K562 (cell line): Measurements from ENCODE around the gene ISY1.

Experiments used
- CEBPB ChIP-seq: fragments of 450-650 bp; IDR thresholded peaks from 2 replicates; pipeline ENCODE4 v1.6.1; 2016; ENCODE audit warnings: missing genetic modification characterization, missing compliant biosample characterization
- CEBPZ ChIP-seq: fragments of 150-350 bp; IDR thresholded peaks from 2 replicates; pipeline ENCODE4 v1.6.1; 2014; ENCODE audit warnings: low read depth, mild to moderate bottlenecking, low read length, borderline replicate concordance
- ERF ChIP-seq: fragments of 450-650 bp; formaldehyde crosslinking; IDR thresholded peaks from 2 replicates; pipeline ENCODE4 v1.4.0; 2020; ENCODE audit warnings: mild to moderate bottlenecking, mixed read lengths
- HINFP ChIP-seq: fragments of 450-650 bp; conservative IDR thresholded peaks from 2 replicates; pipeline ENCODE4 v1.6.1; 2016; ENCODE audit warnings: missing genetic modification characterization, low read depth, mild to moderate bottlenecking, control low read depth, missing compliant biosample characterization
- HNRNPH1 ChIP-seq: fragments of 200-400 bp; formaldehyde crosslinking; optimal IDR thresholded peaks from 2 replicates; pipeline ENCODE3; 2017; ENCODE audit warnings: low read depth, mild to moderate bottlenecking, low read length, moderate library complexity
- JUNB ChIP-seq: fragments of 450-650 bp; formaldehyde crosslinking; conservative IDR thresholded peaks from 2 replicates; pipeline ENCODE4 v1.4.0; 2020; ENCODE audit warnings: mild to moderate bottlenecking
- NFYB ChIP-seq: IDR thresholded peaks from 2 replicates; pipeline ENCODE4 v1.6.1; 2011; ENCODE audit warnings: mild to moderate bottlenecking, moderate library complexity; ENCODE audit not compliant: insufficient read length; ENCODE audit errors: extremely low read depth
- SMAD3 ChIP-seq: fragments of 450-650 bp; formaldehyde crosslinking; conservative IDR thresholded peaks from 2 replicates; pipeline ENCODE4 v1.4.0; 2020; ENCODE audit warnings: mild to moderate bottlenecking
- ZBTB34 ChIP-seq: fragments of 250-450 bp; sonication (Bioruptor Pico); IDR thresholded peaks from 2 replicates; pipeline ENCODE4 v1.8.0; 2021; ENCODE audit warnings: mild to moderate bottlenecking, moderate library complexity
- TF ChIP-seq, protein P1 (sequence below): sonication (generic); formaldehyde crosslinking; IDR thresholded peaks from 2 replicates; pipeline ENCODE4 v1.9.0; 2022; ENCODE audit warnings: mild to moderate bottlenecking, missing genetic modification reagents

- TF ChIP-seq NFYB (no peak), HNRNPH1 (no peak), CEBPB (tag) (no peak), JUNB (CRISPR knock-in tag) (no peak), SMAD3 (CRISPR knock-in tag) (no peak), ERF (no peak), CEBPZ (no peak), HINFP (no peak), ZBTB34 (CRISPR knock-in tag) (no peak)
- TF ChIP-seq, protein P1, sequence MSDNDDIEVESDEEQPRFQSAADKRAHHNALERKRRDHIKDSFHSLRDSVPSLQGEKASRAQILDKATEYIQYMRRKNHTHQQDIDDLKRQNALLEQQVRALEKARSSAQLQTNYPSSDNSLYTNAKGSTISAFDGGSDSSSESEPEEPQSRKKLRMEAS (CRISPR knock-in tag), result no peak
Measured at GRCh38 chr3:129122412-129123011, 38.4 kb downstream of the ISY1 start.
